PFSK-1 (cell line): ENCODE results near the gene KIAA0825.

ENCODE experiments used
- FOXP2 ChIP-seq: optimal IDR thresholded peaks from 2 replicates; pipeline ENCODE3; 2011; ENCODE audit warnings: borderline replicate concordance, control low read depth, inconsistent platforms; ENCODE audit not compliant: insufficient read depth; ENCODE audit errors: extremely low read length, extremely low read depth
- POLR2AphosphoS5 ChIP-seq: IDR thresholded peaks from 2 replicates; pipeline ENCODE4 v1.6.1; 2012; ENCODE audit warnings: low read depth, mild to moderate bottlenecking, control low read depth, low read length, moderate library complexity
- REST ChIP-seq, 2 experiments: IDR thresholded peaks; 2 replicates each; pipeline versions ENCODE4 v1.6.1 to v1.8.0; 2011 to 2012; ENCODE audit warnings: low read depth in 2 of 2, low read length in 2 of 2, control low read depth in 1 of 2, inconsistent platforms in 1 of 2, mild to moderate bottlenecking in 1 of 2, moderate library complexity in 1 of 2; ENCODE audit not compliant: insufficient read depth in 1 of 2
- SIN3A ChIP-seq: IDR thresholded peaks from 2 replicates; pipeline ENCODE4 v1.6.1; 2012; ENCODE audit warnings: mild to moderate bottlenecking, low read length, moderate library complexity, borderline replicate concordance; ENCODE audit not compliant: insufficient read depth
- TAF1 ChIP-seq: IDR thresholded peaks from 2 replicates; pipeline ENCODE4 v1.6.1; 2012; ENCODE audit warnings: low read length, control low read depth, borderline replicate concordance; ENCODE audit not compliant: insufficient read depth

Gene KIAA0825

GRCh38 chr5:94326586-94326985 is 291.8 kb downstream of the KIAA0825 start:
- TF ChIP-seq REST (IDR thresholded peaks at IDR 0.05; ENCODE audit: insufficient read depth in 1 of 2, low read depth in 2 of 2, low read length in 2 of 2) (no peak), TAF1 (no peak), SIN3A (no peak), FOXP2 (no peak), POLR2AphosphoS5 (no peak)

- TF ChIP-seq POLR2AphosphoS5 (no peak), REST (IDR thresholded peaks at IDR 0.05; ENCODE audit: insufficient read depth in 1 of 2, low read depth in 2 of 2, low read length in 2 of 2) (no peak), SIN3A (no peak), FOXP2 (no peak), TAF1 (no peak)
These were observed 301.2 kb downstream of the KIAA0825 start for GRCh38 chr5:94316916-94317838.

GRCh38 chr5:94314460-94315131 is 303.8 kb downstream of the KIAA0825 start:
- TF ChIP-seq REST (IDR thresholded peaks at IDR 0.05; ENCODE audit: insufficient read depth in 1 of 2, low read depth in 2 of 2, low read length in 2 of 2) (no peak), TAF1 (no peak), SIN3A (no peak), POLR2AphosphoS5 (no peak), FOXP2 (no peak)

- no peak for TF ChIP-seq SIN3A
- no peak for TF ChIP-seq POLR2AphosphoS5
- TF ChIP-seq FOXP2 = no peak
- TF ChIP-seq REST (IDR thresholded peaks at IDR 0.05; ENCODE audit: insufficient read depth in 1 of 2, low read depth in 2 of 2, low read length in 2 of 2) = no peak
- no peak for TF ChIP-seq TAF1
These were observed 304.7 kb downstream of the KIAA0825 start for GRCh38 chr5:94313696-94314095.
